Upper lobe of right lung (tissue), 1 donor: ENCODE measurements around the gene THBS2. TPM values are rescaled to one million over a fixed set of nuclear protein-coding genes. Genes with fewer than 3 reads are reported as not detected.
"Not testable (repeated sequence)": the region's sequence is repeated elsewhere in the genome, so short reads cannot be mapped to it uniquely, and the experiment has no call there.

Experiments used
- ATAC-seq: fragments of 200-7000 bp; cut with Tn5 transposase; one replicate; pipeline ENCODE4 v1.9.1; 2020; ENCODE audit warnings: mild to moderate bottlenecking, moderate library complexity
- DNase-seq: peaks from one replicate; pipeline ENCODE4 v3.0.0-alpha.2; 2020
- H3K27ac ChIP-seq: fragments of 200-600 bp; one replicate; pipeline ENCODE4 v1.8.0; 2022
- H3K27me3 ChIP-seq: fragments of 200-600 bp; one replicate; pipeline ENCODE4 v1.8.0; 2022; ENCODE audit warnings: mild to moderate bottlenecking
- H3K36me3 ChIP-seq: fragments of 200-600 bp; one replicate; pipeline ENCODE4 v1.8.0; 2022
- H3K4me1 ChIP-seq: fragments of 200-600 bp; one replicate; pipeline ENCODE4 v1.8.0; 2022
- H3K4me3 ChIP-seq: fragments of 200-600 bp; one replicate; pipeline ENCODE4 v1.8.0; 2022; ENCODE audit warnings: mild to moderate bottlenecking
- H3K9me3 ChIP-seq: fragments of 200-600 bp; one replicate; pipeline ENCODE4 v1.8.0; 2022
- CTCF ChIP-seq: fragments of 200-600 bp; IDR thresholded peaks from one replicate; pipeline ENCODE4 v1.8.0; 2022; ENCODE audit warnings: antibody characterized with exemption
- intact Hi-C: fragments of 100-400 bp; cut with DNase I; formaldehyde crosslinking; loops from one replicate; pipeline ENCODE4 v1.11.0; 2022
- total RNA-seq: library from RNA; stranded (reverse); fragmentation: NEBNext Ultra II Directional; extraction: Animal tissue kit (Norgen Biotek cat#: 25700); gene quantifications from one replicate; pipeline ENCODE4 v1.2.1, GENCODE V29; 2021
- donor health status: DM: no; HTN: yes; CAD: no; lungs with severe emphysema.

The THBS2 gene
- total RNA-seq, 1 donor from 2014 or later = 23.7 TPM

- Histone ChIP-seq H3K27me3 (no peaks in the 10 kb centered on the region), H3K36me3 (no peaks in the 10 kb centered on the region), H3K4me1 (no peaks in the 10 kb centered on the region), H3K27ac (no peak overlapping the region), H3K4me3 (no peak overlapping the region), H3K9me3 (no peaks in the 10 kb centered on the region)
- ATAC-seq = no peak
- intact Hi-C loops = no loop called here
- DNase-seq = no peak
- no peak for TF ChIP-seq CTCF
These were observed 70.4 kb downstream of the THBS2 start for GRCh38 chr6:169183233-169183632.

- intact Hi-C loops, ATAC-seq: not testable (repeated sequence)
These were observed 73.8 kb downstream of the THBS2 start for GRCh38 chr6:169179831-169180230.

GRCh38 chr6:169177516-169178166 is 76.0 kb downstream of the THBS2 start:
- intact Hi-C loops = no loop called here
- H3K27ac ChIP-seq = no peak overlapping the region
- no peaks in the 10 kb centered on the region for H3K4me1 ChIP-seq
- ATAC-seq (no peak), DNase-seq (no peak)
- no peaks in the 10 kb centered on the region for H3K9me3 ChIP-seq
- TF ChIP-seq CTCF = no peak
- no peaks in the 10 kb centered on the region for H3K36me3 ChIP-seq
- H3K4me3 ChIP-seq = no peak overlapping the region
- no peaks in the 10 kb centered on the region for H3K27me3 ChIP-seq

More at GRCh38 chr6:169179831-169180230, 73.8 kb downstream of the THBS2 start:
- not testable (repeated sequence) for H3K27ac ChIP-seq, H3K4me1 ChIP-seq, DNase-seq, H3K36me3 ChIP-seq, H3K4me3 ChIP-seq, H3K27me3 ChIP-seq, H3K9me3 ChIP-seq

- ATAC-seq = no peak
- H3K27me3 ChIP-seq = no peaks in the 10 kb centered on the region
These were observed 77.2 kb downstream of the THBS2 start for GRCh38 chr6:169176361-169176991.

GRCh38 chr6:169175360-169175887 is 78.2 kb downstream of the THBS2 start:
- DNase-seq (no peak), ATAC-seq (no peak)
- intact Hi-C loops = no loop called here
- Histone ChIP-seq H3K27me3 (no peaks in the 10 kb centered on the region), H3K27ac (no peak overlapping the region), H3K4me3 (no peak overlapping the region), H3K4me1 (no peaks in the 10 kb centered on the region), H3K36me3 (no peaks in the 10 kb centered on the region), H3K9me3 (no peaks in the 10 kb centered on the region)
- TF ChIP-seq CTCF = no peak

More at GRCh38 chr6:169176361-169176991, 77.2 kb downstream of the THBS2 start:
- Histone ChIP-seq H3K4me3 (no peak overlapping the region), H3K9me3 (no peaks in the 10 kb centered on the region), H3K27ac (no peak overlapping the region), H3K36me3 (no peaks in the 10 kb centered on the region), H3K4me1 (no peaks in the 10 kb centered on the region)
- DNase-seq = no peak
- intact Hi-C loops = no loop called here
- TF ChIP-seq CTCF = no peak

GRCh38 chr6:169174516-169175359 is 78.9 kb downstream of the THBS2 start:
- H3K27me3 ChIP-seq = no peaks in the 10 kb centered on the region
- no peak overlapping the region for H3K4me3 ChIP-seq
- H3K9me3 ChIP-seq = no peaks in the 10 kb centered on the region
- no peak overlapping the region for H3K27ac ChIP-seq
- H3K4me1 ChIP-seq = no peaks in the 10 kb centered on the region
- TF ChIP-seq CTCF = no peak
- intact Hi-C loops = no loop called here
- ATAC-seq (no peak), DNase-seq (no peak)
- H3K36me3 ChIP-seq = no peaks in the 10 kb centered on the region
